ENCODE results near the gene STK24.

The STK24 gene

GRCh38 chr13:98447881-98448641 is 128.8 kb downstream of the STK24 start:
- peaks cover 9% of the 10 kb centered on the region; the same call in 1 of the 2 replicates for H4K20me1 ChIP-seq (ENCODE audit: control insufficient read depth, insufficient read depth, low read depth, low read length)
- no peak overlapping the region for H3K4me2 ChIP-seq (ENCODE audit: low read length)
- H3K36me3 ChIP-seq (ENCODE audit: control insufficient read depth, low read length): peaks cover 35% of the 10 kb centered on the region

GRCh38 chr13:98447130-98447529 is 129.8 kb downstream of the STK24 start:
- H3K4me1 ChIP-seq (ENCODE audit: control insufficient read depth, low read length): peaks cover 25% of the 10 kb centered on the region
- no peak overlapping the region for H3K4me3 ChIP-seq (ENCODE audit: low read length)
- no peaks in the 10 kb centered on the region for H3K27me3 ChIP-seq (ENCODE audit: control insufficient read depth, low read length)
- TF ChIP-seq CTCF (IDR thresholded peaks at IDR 0.05; ENCODE audit: low read depth, low read length, poor library complexity, severe bottlenecking): no peak
- TF ChIP-seq EZH2phosphoT487 (IDR thresholded peaks at IDR 0.05; ENCODE audit: borderline replicate concordance, low read length): no peak
- H3K36me3 ChIP-seq (ENCODE audit: control insufficient read depth, low read length): peaks cover 26% of the 10 kb centered on the region
- H4K20me1 ChIP-seq (ENCODE audit: control insufficient read depth, insufficient read depth, low read depth, low read length): peaks cover 9% of the 10 kb centered on the region; the same call in 1 of the 2 replicates
- H3K9me2 ChIP-seq (replicated peaks; ENCODE audit: control insufficient read depth, low read length): no peaks in the 10 kb centered on the region
- H3K27ac ChIP-seq (ENCODE audit: low read depth, low read length): no peak overlapping the region
- H3K9me3 ChIP-seq (ENCODE audit: control insufficient read depth, insufficient read depth, low read length): no peaks in the 10 kb centered on the region
- H3F3A ChIP-seq (ENCODE audit: control insufficient read depth, insufficient read depth): peaks cover 6% of the 10 kb centered on the region
- no peaks in the 10 kb centered on the region for H3K79me2 ChIP-seq (ENCODE audit: control insufficient read depth, low read length)
- H3K4me2 ChIP-seq (ENCODE audit: low read length): no peak overlapping the region

More at GRCh38 chr13:98447881-98448641, 128.8 kb downstream of the STK24 start:
- H3K79me2 ChIP-seq (ENCODE audit: control insufficient read depth, low read length): no peaks in the 10 kb centered on the region
- no peak overlapping the region for H3K27ac ChIP-seq (ENCODE audit: low read depth, low read length)
- H3K27me3 ChIP-seq (ENCODE audit: control insufficient read depth, low read length): no peaks in the 10 kb centered on the region
- H3F3A ChIP-seq (ENCODE audit: control insufficient read depth, insufficient read depth): peaks cover 6% of the 10 kb centered on the region
- H3K9me2 ChIP-seq (replicated peaks; ENCODE audit: control insufficient read depth, low read length): no peaks in the 10 kb centered on the region
- no peak for TF ChIP-seq EZH2phosphoT487 (IDR thresholded peaks at IDR 0.05; ENCODE audit: borderline replicate concordance, low read length)
- peak; percentile 77 for TF ChIP-seq CTCF (IDR thresholded peaks at IDR 0.05; ENCODE audit: low read depth, low read length, poor library complexity, severe bottlenecking)
- H3K9me3 ChIP-seq (ENCODE audit: control insufficient read depth, insufficient read depth, low read length): no peaks in the 10 kb centered on the region
- H3K4me1 ChIP-seq (ENCODE audit: control insufficient read depth, low read length): peaks cover 25% of the 10 kb centered on the region
- H3K4me3 ChIP-seq (ENCODE audit: low read length): no peak overlapping the region

GRCh38 chr13:98446234-98446621 is 130.7 kb downstream of the STK24 start:
- H3K79me2 ChIP-seq (ENCODE audit: control insufficient read depth, low read length): no peaks in the 10 kb centered on the region
- peaks cover 9% of the 10 kb centered on the region; the same call in 1 of the 2 replicates for H4K20me1 ChIP-seq (ENCODE audit: control insufficient read depth, insufficient read depth, low read depth, low read length)
- TF ChIP-seq EZH2phosphoT487 (IDR thresholded peaks at IDR 0.05; ENCODE audit: borderline replicate concordance, low read length): no peak
- H3K4me2 ChIP-seq (ENCODE audit: low read length): peak overlapping the region; percentile 63; the same call in 1 of the 2 replicates
- no peaks in the 10 kb centered on the region for H3K9me3 ChIP-seq (ENCODE audit: control insufficient read depth, insufficient read depth, low read length)
- peaks cover 18% of the 10 kb centered on the region for H3K36me3 ChIP-seq (ENCODE audit: control insufficient read depth, low read length)
- no peak overlapping the region for H3K27ac ChIP-seq (ENCODE audit: low read depth, low read length)
- H3F3A ChIP-seq (ENCODE audit: control insufficient read depth, insufficient read depth): peaks cover 6% of the 10 kb centered on the region
- no peaks in the 10 kb centered on the region for H3K9me2 ChIP-seq (replicated peaks; ENCODE audit: control insufficient read depth, low read length)
- no peak overlapping the region for H3K4me3 ChIP-seq (ENCODE audit: low read length)
- H3K4me1 ChIP-seq (ENCODE audit: control insufficient read depth, low read length): peaks cover 25% of the 10 kb centered on the region
- no peaks in the 10 kb centered on the region for H3K27me3 ChIP-seq (ENCODE audit: control insufficient read depth, low read length)
